ENCODE measurements around the gene ERGIC1. TPM values are rescaled to one million over a fixed set of nuclear protein-coding genes. Genes with fewer than 3 reads are reported as not detected.

ERGIC1 gene
- total and polyA plus RNA-seq, 2 of the 13 experiments (the other 11 are each of a cell fraction or from before 2014, with no cell fraction given): 78.5 to 184 TPM

DNA sequence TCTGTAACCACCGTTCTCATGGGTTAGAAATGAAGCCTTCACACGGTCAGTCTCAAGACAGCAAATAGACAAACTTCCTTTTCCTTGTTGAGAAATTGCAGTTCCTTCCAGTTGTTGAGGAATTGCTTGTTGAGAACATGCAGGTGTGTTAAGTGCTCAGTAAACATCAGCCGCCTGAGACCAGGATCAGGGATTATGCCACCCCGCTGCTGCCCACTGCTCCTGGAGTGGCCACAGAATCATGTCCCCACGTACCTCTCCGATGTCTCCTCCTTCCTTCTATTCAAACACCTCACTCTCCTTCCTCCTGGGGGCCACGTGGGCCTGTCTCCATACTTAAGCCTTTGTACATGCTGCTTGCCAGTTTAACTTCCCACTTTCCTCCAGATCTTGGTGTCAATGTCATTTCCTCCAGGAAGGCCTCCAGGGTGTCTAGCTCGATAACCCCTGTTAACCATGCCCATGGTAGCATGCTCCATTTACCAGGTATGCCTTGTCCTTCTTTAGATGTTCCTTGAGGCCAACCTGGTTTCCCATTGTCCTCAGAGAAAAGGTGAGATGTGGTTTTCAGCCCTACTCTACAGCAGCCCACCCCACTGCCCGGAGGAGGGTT lies 91.4 kb downstream of the ERGIC1 start (continued):
- TF ChIP-seq, protein P1, sequence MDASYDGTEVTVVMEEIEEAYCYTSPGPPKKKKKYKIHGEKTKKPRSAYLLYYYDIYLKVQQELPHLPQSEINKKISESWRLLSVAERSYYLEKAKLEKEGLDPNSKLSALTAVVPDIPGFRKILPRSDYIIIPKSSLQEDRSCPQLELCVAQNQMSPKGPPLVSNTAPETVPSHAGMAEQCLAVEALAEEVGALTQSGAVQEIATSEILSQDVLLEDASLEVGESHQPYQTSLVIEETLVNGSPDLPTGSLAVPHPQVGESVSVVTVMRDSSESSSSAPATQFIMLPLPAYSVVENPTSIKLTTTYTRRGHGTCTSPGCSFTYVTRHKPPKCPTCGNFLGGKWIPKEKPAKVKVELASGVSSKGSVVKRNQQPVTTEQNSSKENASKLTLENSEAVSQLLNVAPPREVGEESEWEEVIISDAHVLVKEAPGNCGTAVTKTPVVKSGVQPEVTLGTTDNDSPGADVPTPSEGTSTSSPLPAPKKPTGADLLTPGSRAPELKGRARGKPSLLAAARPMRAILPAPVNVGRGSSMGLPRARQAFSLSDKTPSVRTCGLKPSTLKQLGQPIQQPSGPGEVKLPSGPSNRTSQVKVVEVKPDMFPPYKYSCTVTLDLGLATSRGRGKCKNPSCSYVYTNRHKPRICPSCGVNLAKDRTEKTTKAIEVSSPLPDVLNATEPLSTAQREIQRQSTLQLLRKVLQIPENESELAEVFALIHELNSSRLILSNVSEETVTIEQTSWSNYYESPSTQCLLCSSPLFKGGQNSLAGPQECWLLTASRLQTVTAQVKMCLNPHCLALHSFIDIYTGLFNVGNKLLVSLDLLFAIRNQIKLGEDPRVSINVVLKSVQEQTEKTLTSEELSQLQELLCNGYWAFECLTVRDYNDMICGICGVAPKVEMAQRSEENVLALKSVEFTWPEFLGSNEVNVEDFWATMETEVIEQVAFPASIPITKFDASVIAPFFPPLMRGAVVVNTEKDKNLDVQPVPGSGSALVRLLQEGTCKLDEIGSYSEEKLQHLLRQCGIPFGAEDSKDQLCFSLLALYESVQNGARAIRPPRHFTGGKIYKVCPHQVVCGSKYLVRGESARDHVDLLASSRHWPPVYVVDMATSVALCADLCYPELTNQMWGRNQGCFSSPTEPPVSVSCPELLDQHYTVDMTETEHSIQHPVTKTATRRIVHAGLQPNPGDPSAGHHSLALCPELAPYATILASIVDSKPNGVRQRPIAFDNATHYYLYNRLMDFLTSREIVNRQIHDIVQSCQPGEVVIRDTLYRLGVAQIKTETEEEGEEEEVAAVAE (CRISPR knock-in tag; IDR thresholded peaks at IDR 0.05; ENCODE audit: borderline replicate concordance): no peak
- no peak for TF ChIP-seq SKI (IDR thresholded peaks at IDR 0.05; ENCODE audit: partially characterized antibody)
- TF ChIP-seq, protein P2, sequence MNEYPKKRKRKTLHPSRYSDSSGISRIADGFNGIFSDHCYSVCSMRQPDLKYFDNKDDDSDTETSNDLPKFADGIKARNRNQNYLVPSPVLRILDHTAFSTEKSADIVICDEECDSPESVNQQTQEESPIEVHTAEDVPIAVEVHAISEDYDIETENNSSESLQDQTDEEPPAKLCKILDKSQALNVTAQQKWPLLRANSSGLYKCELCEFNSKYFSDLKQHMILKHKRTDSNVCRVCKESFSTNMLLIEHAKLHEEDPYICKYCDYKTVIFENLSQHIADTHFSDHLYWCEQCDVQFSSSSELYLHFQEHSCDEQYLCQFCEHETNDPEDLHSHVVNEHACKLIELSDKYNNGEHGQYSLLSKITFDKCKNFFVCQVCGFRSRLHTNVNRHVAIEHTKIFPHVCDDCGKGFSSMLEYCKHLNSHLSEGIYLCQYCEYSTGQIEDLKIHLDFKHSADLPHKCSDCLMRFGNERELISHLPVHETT (CRISPR knock-in tag; conservative IDR thresholded peaks at IDR 0.05): no peak
- TF ChIP-seq ZNF124 (CRISPR knock-in tag; IDR thresholded peaks at IDR 0.05): no peak
- no peak for TF ChIP-seq ZNF549 (CRISPR knock-in tag; IDR thresholded peaks at IDR 0.05)
- TF ChIP-seq MED1 (CRISPR knock-in tag; IDR thresholded peaks at IDR 0.05): no peak
- no peak for TF ChIP-seq PHF8 (CRISPR knock-in tag; IDR thresholded peaks at IDR 0.05)
- TF ChIP-seq ZNF367 (CRISPR knock-in tag; IDR thresholded peaks at IDR 0.05; ENCODE audit: borderline replicate concordance): no peak
- TF ChIP-seq SUZ12 (IDR thresholded peaks at IDR 0.05; ENCODE audit: low read depth, low read length): no peak
- TF ChIP-seq TBX3 (IDR thresholded peaks at IDR 0.05; ENCODE audit: borderline replicate concordance): no peak
- no peak for TF ChIP-seq TARDBP (CRISPR knock-in tag; IDR thresholded peaks at IDR 0.05)
- no peak for TF ChIP-seq ZMYM2 (CRISPR knock-in tag; IDR thresholded peaks at IDR 0.05)
- TF ChIP-seq GATA4 (IDR thresholded peaks at IDR 0.05; ENCODE audit: borderline replicate concordance, low read depth): no peak
